NB4 (cell line): Measurements from ENCODE around the gene TTN.
A peak's percentile ranks its signal among the peaks of the same experiment; 100 is the strongest.

Source experiments
- DNase-seq: peaks from one replicate; pipeline ENCODE4 v3.0.0; 2010; ENCODE audit warnings: low read depth
- H3K4me3 ChIP-seq: one replicate; pipeline ENCODE4 v1.5.1; 2011; ENCODE audit warnings: mild to moderate bottlenecking, low read depth, low read length, moderate library complexity
- CTCF ChIP-seq: IDR thresholded peaks from one replicate; pipeline ENCODE4 v1.5.1; 2012; ENCODE audit warnings: low read depth, low read length
- MAX ChIP-seq: IDR thresholded peaks from 2 replicates; pipeline ENCODE4 v1.6.1; 2011; ENCODE audit warnings: low read depth, low read length
- MYC ChIP-seq: IDR thresholded peaks from 2 replicates; pipeline ENCODE4 v1.6.1; 2011; ENCODE audit warnings: low read depth, low read length
- POLR2A ChIP-seq: IDR thresholded peaks from 2 replicates; pipeline ENCODE4 v1.6.1; 2011; ENCODE audit warnings: mild to moderate bottlenecking; ENCODE audit not compliant: insufficient read length; ENCODE audit errors: extremely low read depth

The TTN gene

GRCh38 chr2:178761759-178762371 lies 45.4 kb downstream of the TTN start:
- no peak overlapping the region for H3K4me3 ChIP-seq
- DNase-seq = peak; percentile 60
- TF ChIP-seq CTCF (peak; percentile 62), POLR2A (no peak)

GRCh38 chr2:178756843-178757242 lies 50.4 kb downstream of the TTN start:
- DNase-seq = no peak
- TF ChIP-seq CTCF (no peak), POLR2A (no peak), MAX (no peak), MYC (no peak)
- no peak overlapping the region for H3K4me3 ChIP-seq

- no peak for DNase-seq
- H3K4me3 ChIP-seq = no peak overlapping the region
- TF ChIP-seq POLR2A (no peak), MYC (no peak), CTCF (no peak), MAX (no peak)
These were observed 50.9 kb downstream of the TTN start for GRCh38 chr2:178756343-178756742.

GRCh38 chr2:178747767-178748166 lies 59.5 kb downstream of the TTN start:
- TF ChIP-seq MYC = no peak
- TF ChIP-seq CTCF = no peak
- no peak for TF ChIP-seq MAX
- TF ChIP-seq POLR2A = no peak
- H3K4me3 ChIP-seq = no peak overlapping the region
- no peak for DNase-seq

- TF ChIP-seq CTCF = no peak
- TF ChIP-seq MYC = no peak
- TF ChIP-seq POLR2A = no peak
- no peak for TF ChIP-seq MAX
- H3K4me3 ChIP-seq = no peak overlapping the region
- DNase-seq = no peak
These were observed 72.7 kb downstream of the TTN start for GRCh38 chr2:178734518-178734917.

- no peak overlapping the region for H3K4me3 ChIP-seq
- TF ChIP-seq POLR2A (no peak), CTCF (no peak), MAX (no peak), MYC (no peak)
- DNase-seq = no peak
These were observed 73.2 kb downstream of the TTN start for GRCh38 chr2:178733975-178734374.
